KMS-11 (cell line): Measurements from ENCODE around the gene DLX3.

Experiments used
- H2AFZ ChIP-seq: fragments of 200-600 bp; sonication (generic); 2 replicates; pipeline ENCODE4 v1.6.1; 2016; ENCODE audit warnings: antibody characterized with exemption, mixed run types, low read depth
- H3K27ac ChIP-seq: fragments of 200-600 bp; sonication (generic); 2 replicates; pipeline ENCODE4 v1.6.1; 2016; ENCODE audit warnings: mild to moderate bottlenecking, mixed run types
- H3K27me3 ChIP-seq: fragments of 200-600 bp; sonication (generic); 2 replicates; pipeline ENCODE4 v1.6.1; 2017; ENCODE audit warnings: mild to moderate bottlenecking, low read depth, mixed run types, moderate library complexity; ENCODE audit not compliant: insufficient read depth
- H3K36me3 ChIP-seq: fragments of 200-600 bp; sonication (generic); 2 replicates; pipeline ENCODE4 v1.6.1; 2017; ENCODE audit warnings: mild to moderate bottlenecking, mixed run types; ENCODE audit not compliant: insufficient read depth
- H3K4me1 ChIP-seq: fragments of 200-600 bp; sonication (generic); 2 replicates; pipeline ENCODE4 v1.6.1; 2016; ENCODE audit warnings: mild to moderate bottlenecking, low read depth, mixed run types; ENCODE audit not compliant: poor library complexity, severe bottlenecking
- H3K4me2 ChIP-seq: fragments of 200-600 bp; sonication (generic); 2 replicates; pipeline ENCODE4 v1.7.0; 2016; ENCODE audit warnings: mild to moderate bottlenecking, mixed run types
- H3K4me3 ChIP-seq: fragments of 200-600 bp; sonication (generic); IDR thresholded peaks from 2 replicates; pipeline ENCODE4 v1.6.1; 2017; ENCODE audit warnings: low read depth, low read length, mixed read lengths; ENCODE audit not compliant: insufficient read depth
- H3K79me2 ChIP-seq: fragments of 200-600 bp; sonication (generic); 2 replicates; pipeline ENCODE4 v1.6.1; 2016; ENCODE audit warnings: low read depth, mixed run types; ENCODE audit not compliant: insufficient read depth
- H3K9ac ChIP-seq: fragments of 200-600 bp; sonication (generic); 2 replicates; pipeline ENCODE4 v1.6.1; 2016; ENCODE audit warnings: mild to moderate bottlenecking, mixed run types
- H4K20me1 ChIP-seq: fragments of 200-600 bp; sonication (generic); 2 replicates; pipeline ENCODE4 v1.6.1; 2016; ENCODE audit warnings: mild to moderate bottlenecking, mixed run types; ENCODE audit not compliant: insufficient read depth
- TF ChIP-seq, protein P1 (sequence below): fragments of 200-600 bp; sonication (generic); conservative IDR thresholded peaks from 2 replicates; pipeline ENCODE4 v1.6.1; 2017; ENCODE audit warnings: low read depth, mild to moderate bottlenecking, antibody characterized with exemption, low read length, moderate library complexity, mixed read lengths

The DLX3 gene

DNA sequence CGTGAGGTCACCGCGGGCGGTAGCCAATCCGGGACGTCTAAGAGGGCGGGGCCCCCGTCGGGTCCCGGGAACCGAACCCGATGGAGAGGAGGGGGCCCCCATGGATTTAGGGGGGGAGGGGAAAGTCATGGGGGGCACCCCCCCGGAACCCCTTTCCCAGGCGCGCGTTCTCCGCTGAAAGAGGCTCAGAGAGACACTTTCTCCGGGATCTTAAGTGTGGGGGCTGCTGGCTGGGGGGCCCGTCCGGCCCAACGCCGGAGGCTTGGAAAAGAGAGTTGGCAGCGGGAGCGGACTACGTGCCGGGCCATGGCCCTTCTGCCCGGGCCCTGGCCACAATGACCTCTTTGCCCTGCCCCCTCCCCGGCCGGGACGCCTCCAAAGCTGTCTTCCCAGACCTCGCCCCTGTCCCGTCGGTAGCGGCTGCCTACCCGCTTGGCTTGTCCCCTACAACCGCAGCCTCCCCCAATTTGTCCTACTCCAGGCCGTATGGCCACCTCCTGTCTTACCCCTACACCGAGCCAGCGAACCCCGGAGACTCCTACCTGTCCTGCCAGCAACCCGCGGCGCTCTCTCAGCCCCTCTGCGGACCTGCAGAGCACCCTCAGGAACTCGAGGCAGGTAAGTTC is 25.8 kb downstream of the DLX3 start, which contains the start of gene DLX4:
Gene DLX4 (plus strand): TSS at position 57 of the 626 bp plus-strand sequence. CDS start 279 bp downstream, at position 336.
- H3K36me3 ChIP-seq = no peaks in the 10 kb centered on the region
- peak within 1 kb of the TSS; percentile 99 for H3K4me2 ChIP-seq
- TF ChIP-seq, protein P1, sequence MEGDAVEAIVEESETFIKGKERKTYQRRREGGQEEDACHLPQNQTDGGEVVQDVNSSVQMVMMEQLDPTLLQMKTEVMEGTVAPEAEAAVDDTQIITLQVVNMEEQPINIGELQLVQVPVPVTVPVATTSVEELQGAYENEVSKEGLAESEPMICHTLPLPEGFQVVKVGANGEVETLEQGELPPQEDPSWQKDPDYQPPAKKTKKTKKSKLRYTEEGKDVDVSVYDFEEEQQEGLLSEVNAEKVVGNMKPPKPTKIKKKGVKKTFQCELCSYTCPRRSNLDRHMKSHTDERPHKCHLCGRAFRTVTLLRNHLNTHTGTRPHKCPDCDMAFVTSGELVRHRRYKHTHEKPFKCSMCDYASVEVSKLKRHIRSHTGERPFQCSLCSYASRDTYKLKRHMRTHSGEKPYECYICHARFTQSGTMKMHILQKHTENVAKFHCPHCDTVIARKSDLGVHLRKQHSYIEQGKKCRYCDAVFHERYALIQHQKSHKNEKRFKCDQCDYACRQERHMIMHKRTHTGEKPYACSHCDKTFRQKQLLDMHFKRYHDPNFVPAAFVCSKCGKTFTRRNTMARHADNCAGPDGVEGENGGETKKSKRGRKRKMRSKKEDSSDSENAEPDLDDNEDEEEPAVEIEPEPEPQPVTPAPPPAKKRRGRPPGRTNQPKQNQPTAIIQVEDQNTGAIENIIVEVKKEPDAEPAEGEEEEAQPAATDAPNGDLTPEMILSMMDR = no peak
- H4K20me1 ChIP-seq = no peaks in the 10 kb centered on the region
- no peak within 1 kb of the TSS for H3K4me3 ChIP-seq
- peaks cover 13% of the 10 kb centered on the region for H3K4me1 ChIP-seq
- peak within 1 kb of the TSS; percentile 43; the same call in 1 of the 2 replicates for H3K9ac ChIP-seq
- no peak within 1 kb of the TSS for H3K27ac ChIP-seq
- H2AFZ ChIP-seq = peak within 1 kb of the TSS; percentile 100
- H3K27me3 ChIP-seq = peaks cover 99% of the 10 kb centered on the region
- H3K79me2 ChIP-seq = no peaks in the 10 kb centered on the region

DNA sequence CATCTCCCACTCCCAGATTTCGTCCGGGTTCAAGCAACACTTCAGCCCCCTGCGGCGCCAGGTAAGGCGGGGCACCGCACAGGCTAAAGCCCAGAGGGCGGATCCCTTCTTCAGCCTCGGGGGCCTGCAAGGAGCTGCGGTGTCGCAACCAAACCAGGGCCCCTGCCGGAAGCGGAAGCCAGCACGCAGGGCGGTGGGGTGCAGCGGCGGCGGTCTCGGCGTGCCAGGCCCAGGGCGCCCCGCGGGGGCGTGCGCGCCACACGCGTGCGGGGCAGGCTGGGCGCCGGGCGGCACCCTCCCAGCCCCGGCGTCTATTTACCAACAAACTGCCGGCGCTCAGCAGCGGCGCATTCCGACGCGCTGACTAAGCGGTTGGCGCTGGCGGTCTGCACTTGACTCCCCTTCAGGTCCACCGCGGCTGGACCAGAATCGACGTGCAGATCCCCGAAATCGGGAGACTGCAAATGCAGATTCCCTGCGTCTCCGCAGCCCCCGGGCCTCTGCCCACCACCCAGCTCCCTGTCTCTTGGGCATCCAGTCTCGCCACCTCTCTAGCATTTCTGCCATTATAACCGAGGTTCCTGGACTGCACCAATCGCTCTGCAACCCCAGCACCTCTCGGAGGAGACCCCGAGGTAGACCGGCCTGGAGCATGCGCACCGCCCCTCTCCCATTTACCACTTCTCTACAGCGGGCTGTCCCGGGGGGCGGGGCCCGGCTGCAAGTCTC is 26.5 kb downstream of the DLX3 start:
- Histone ChIP-seq H3K27me3 (peaks cover 99% of the 10 kb centered on the region), H3K9ac (peak overlapping the region; percentile 43; the same call in 1 of the 2 replicates), H4K20me1 (no peaks in the 10 kb centered on the region), H3K4me3 (no peak overlapping the region), H3K27ac (no peak overlapping the region), H3K4me1 (peaks cover 13% of the 10 kb centered on the region), H3K36me3 (no peaks in the 10 kb centered on the region), H3K79me2 (no peaks in the 10 kb centered on the region), H3K4me2 (peak overlapping the region; percentile 99), H2AFZ (peak overlapping the region; percentile 100)
- TF ChIP-seq, protein P1 = no peak

- Histone ChIP-seq H3K79me2 (no peaks in the 10 kb centered on the region), H3K9ac (no peak overlapping the region; the same call in 1 of the 2 replicates), H3K27ac (no peak overlapping the region), H2AFZ (peak overlapping the region; percentile 100), H3K36me3 (no peaks in the 10 kb centered on the region), H3K27me3 (peaks cover 99% of the 10 kb centered on the region), H3K4me3 (no peak overlapping the region), H4K20me1 (no peaks in the 10 kb centered on the region), H3K4me2 (peak overlapping the region; percentile 99), H3K4me1 (peaks cover 13% of the 10 kb centered on the region)
- TF ChIP-seq, protein P1 = no peak
These were observed 27.2 kb downstream of the DLX3 start for GRCh38 chr17:49967621-49968404.

- Histone ChIP-seq H3K27me3 (peaks cover 99% of the 10 kb centered on the region), H3K36me3 (no peaks in the 10 kb centered on the region), H3K4me1 (peaks cover 13% of the 10 kb centered on the region), H2AFZ (no peak overlapping the region), H3K9ac (no peak overlapping the region), H3K4me2 (no peak overlapping the region), H3K27ac (no peak overlapping the region), H3K79me2 (no peaks in the 10 kb centered on the region), H3K4me3 (no peak overlapping the region), H4K20me1 (no peaks in the 10 kb centered on the region)
- TF ChIP-seq, protein P1 = no peak
These were observed 27.8 kb downstream of the DLX3 start for GRCh38 chr17:49967205-49967604.
